Measurements from ENCODE around the gene CPHXL.

The CPHXL gene

DNA sequence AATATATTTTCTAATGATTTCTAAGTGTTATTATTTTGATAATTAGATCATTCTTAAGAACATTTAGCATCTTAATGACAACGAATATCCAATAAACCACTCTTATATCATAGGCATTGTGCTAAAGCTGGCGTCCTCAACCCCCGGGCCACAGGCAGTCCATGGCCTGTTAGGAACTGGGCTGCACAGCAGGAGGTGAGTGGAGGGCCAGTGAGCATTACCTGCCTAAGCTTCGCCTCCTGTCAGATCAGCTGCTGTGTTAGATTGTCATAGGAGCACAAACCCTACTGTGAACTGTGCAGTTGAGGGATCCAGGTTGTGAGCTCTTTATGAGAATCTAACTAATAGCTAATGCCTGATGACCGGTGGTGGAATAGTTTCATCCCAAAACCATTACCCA is 28.7 kb downstream of the CPHXL start:
- FAIRE-seq, result no peak

DNA sequence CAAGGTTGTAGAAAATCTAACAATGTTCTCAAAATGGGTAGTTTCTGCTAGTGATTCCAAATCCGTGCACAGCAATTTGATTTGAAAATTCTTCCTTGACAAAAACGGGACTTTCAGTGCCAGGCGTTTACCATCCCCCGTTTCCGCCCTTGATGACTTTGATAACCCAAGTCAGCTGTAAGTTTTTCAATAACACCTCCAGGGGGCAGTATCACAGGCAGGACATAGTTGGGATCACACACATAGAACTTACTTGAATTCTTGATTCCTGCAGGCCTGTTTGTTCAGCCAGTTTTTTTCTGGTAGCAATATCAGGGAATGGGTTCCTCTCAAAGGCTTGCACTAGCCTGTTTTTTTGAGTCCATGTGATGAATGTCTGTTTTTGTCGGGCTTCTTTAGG is 30.6 kb downstream of the CPHXL start:
- FAIRE-seq, result no peak

DNA sequence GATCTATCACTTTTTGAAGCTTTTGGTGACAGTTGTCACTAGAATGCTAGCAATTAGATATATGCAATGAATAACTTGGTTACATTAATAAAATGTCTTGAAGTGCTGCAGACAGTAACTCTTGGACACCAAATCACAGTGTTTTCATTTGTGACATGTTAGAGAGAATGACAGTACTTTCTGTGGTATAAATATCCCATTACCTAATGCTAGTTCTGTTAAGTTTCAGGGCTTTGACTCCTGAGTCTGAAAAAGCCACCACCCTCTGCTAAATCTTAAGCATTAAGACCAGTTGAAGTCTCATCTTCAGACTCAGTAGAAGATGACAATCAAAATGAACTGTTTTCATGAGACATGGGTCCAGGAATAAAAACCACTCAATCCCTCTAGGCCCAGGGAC is 38.9 kb downstream of the CPHXL start:
- FAIRE-seq, result no peak

GRCh38 chr16:75682308-75682707 is 44.0 kb downstream of the CPHXL start:
- FAIRE-seq, result no peak

DNA sequence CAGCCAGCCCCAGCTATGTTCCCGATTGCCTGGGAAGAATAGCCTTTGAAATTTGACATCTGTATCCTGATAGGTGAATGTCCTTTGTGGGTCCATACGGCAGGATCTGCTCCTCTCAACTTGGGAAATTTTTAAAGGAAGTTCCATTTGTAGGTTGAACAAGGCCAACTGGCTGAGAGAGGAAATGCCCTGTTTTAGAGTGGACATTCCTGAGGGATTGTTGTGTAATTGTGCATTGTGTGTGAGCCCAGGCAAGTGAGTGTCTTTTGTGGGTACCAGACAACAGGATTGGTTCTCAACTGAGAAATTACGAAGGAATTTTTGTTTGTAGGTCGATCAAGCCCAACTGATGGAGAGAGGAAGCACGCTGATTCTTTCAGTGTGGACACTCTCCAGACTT is 46.9 kb downstream of the CPHXL start:
- FAIRE-seq, result no peak

- no peak for FAIRE-seq
Observed at GRCh38 chr16:75676909-75677308, 49.4 kb downstream of the CPHXL start, which contains the start of gene CPHXL2. Gene CPHXL2, minus strand, starts transcription at chr16:75677009. Its CDS starts 10 bp downstream, at chr16:75676999.

DNA sequence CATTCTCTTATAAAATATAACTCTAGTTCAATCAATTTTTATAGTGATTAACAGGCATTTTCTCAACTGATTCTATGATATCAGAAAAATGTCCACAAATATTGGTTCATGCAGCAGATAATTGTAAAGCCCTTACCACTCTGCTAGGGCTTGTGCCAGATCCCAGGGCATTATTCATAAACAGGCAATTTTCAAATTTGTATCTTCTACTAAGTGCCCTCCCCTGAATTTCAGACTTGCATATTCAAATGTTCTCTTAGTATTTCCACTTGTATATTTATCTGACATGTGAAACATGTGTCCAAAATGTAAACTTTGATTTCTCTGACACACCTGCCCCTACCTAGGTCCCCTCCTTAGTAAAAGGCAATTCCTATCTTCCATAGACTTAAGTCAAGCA is 58.8 kb downstream of the CPHXL start:
- no peak for FAIRE-seq
